C4-2B (cell line): ENCODE data around the gene COCH.

Experiments used
- ZFX ChIP-seq: fragments of 450-650 bp; IDR thresholded peaks from 2 replicates; pipeline ENCODE4 v1.6.1; 2017
- TF ChIP-seq, protein P1 (sequence below): fragments of 450-650 bp; conservative IDR thresholded peaks from 2 replicates; pipeline ENCODE4 v1.5.1; 2017; ENCODE audit warnings: mild to moderate bottlenecking

DNA sequence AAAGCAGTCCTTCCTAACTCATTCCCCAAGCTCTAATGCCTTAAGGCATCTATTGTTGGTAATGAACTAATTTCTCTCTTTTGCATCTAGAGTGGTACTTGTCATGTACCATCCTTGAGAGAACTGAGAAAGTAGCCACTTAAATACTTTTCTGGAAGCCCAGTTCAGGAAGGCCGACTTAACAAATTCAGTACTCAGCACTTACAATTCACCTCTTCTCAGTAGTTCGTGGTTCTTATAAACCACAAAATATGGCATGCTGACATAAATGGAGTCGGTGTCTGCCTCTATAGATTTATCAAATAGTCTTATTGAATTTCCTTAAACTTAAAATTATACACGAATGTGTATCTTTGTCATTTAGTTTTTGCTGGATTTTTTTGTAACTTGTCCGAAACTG is 9.4 kb upstream of the COCH start:
- TF ChIP-seq, protein P1, sequence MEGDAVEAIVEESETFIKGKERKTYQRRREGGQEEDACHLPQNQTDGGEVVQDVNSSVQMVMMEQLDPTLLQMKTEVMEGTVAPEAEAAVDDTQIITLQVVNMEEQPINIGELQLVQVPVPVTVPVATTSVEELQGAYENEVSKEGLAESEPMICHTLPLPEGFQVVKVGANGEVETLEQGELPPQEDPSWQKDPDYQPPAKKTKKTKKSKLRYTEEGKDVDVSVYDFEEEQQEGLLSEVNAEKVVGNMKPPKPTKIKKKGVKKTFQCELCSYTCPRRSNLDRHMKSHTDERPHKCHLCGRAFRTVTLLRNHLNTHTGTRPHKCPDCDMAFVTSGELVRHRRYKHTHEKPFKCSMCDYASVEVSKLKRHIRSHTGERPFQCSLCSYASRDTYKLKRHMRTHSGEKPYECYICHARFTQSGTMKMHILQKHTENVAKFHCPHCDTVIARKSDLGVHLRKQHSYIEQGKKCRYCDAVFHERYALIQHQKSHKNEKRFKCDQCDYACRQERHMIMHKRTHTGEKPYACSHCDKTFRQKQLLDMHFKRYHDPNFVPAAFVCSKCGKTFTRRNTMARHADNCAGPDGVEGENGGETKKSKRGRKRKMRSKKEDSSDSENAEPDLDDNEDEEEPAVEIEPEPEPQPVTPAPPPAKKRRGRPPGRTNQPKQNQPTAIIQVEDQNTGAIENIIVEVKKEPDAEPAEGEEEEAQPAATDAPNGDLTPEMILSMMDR: no peak
- no peak for TF ChIP-seq ZFX
